A549 (cell line): ENCODE data around the gene ANKRD23. TPM values are rescaled to one million over a fixed set of nuclear protein-coding genes. Genes with fewer than 3 reads are reported as not detected.

Experiments used
- ATAC-seq, 2 experiments: fragments of 200-7000 bp in 1 of 2; fragments of >200 bp in 1 of 2; cut with Nextera tagmentation in 1 of 2; cut with Tn5 transposase in 1 of 2; 3 replicates each; pipeline versions ENCODE4 v1.8.0 to v1.9.1; 2018 to 2020; ENCODE audit warnings: mild to moderate bottlenecking in 1 of 2, moderate library complexity in 1 of 2
- CTCF ChIA-PET: fragments of 300-600 bp; sonication (Branson Sonifier 250); formaldehyde crosslinking; extraction: SDS; loops from one replicate; lab custom pipeline; 2021; ENCODE audit warnings: antibody characterized with exemption, inconsistent platforms; lab: Yijun Ruan, JAX
- POLR2A ChIA-PET: fragments of 350-600 bp; formaldehyde crosslinking; extraction: SDS; loops from one replicate; lab custom pipeline; 2021; ENCODE audit warnings: antibody characterized with exemption, inconsistent platforms; lab: Yijun Ruan, JAX
- DNase-seq, 2 experiments: peaks; one replicate each; pipeline versions ENCODE4 v3.0.0 to v3.0.0-alpha.2; 2011 to 2016; ENCODE audit warnings: low read depth in 1 of 2, low spot score in 1 of 2
- FAIRE-seq: peaks from 2 replicates; lab custom pipeline; 2011; peaks lifted over from hg19 to GRCh38; lab: Jason Lieb, UNC
- H3K27ac ChIP-seq, 2 experiments: fragments of >200 bp; sonication (Bioruptor Twin); formaldehyde crosslinking; 3 replicates each; pipeline ENCODE4 v1.5.1; 2016 to 2017
- H3K4me1 ChIP-seq: fragments of >200 bp; sonication (Bioruptor Twin); formaldehyde crosslinking; 3 replicates; pipeline ENCODE4 v1.6.1; 2016
- H3K4me2 ChIP-seq: fragments of >200 bp; sonication (Bioruptor Twin); formaldehyde crosslinking; 3 replicates; pipeline ENCODE4 v1.6.1; 2016
- H3K4me3 ChIP-seq: fragments of >200 bp; sonication (Bioruptor Twin); formaldehyde crosslinking; 3 replicates; pipeline ENCODE4 v1.5.1; 2016
- H3K9me3 ChIP-seq: fragments of >200 bp; sonication (Bioruptor Twin); formaldehyde crosslinking; 3 replicates; pipeline ENCODE4 v1.6.1; 2016
- ATOH8 ChIP-seq: fragments of 250-450 bp; sonication (Bioruptor Pico); IDR thresholded peaks from 2 replicates; pipeline ENCODE4 v1.5.0; 2020; ENCODE audit warnings: low read depth, mild to moderate bottlenecking, moderate library complexity
- CBX2 ChIP-seq: fragments of 200-600 bp; sonication (generic); IDR thresholded peaks from 2 replicates; pipeline ENCODE4 v1.6.1; 2016; ENCODE audit warnings: low read depth, mild to moderate bottlenecking, borderline replicate concordance
- CBX8 ChIP-seq: fragments of 200-600 bp; sonication (generic); IDR thresholded peaks from 2 replicates; pipeline ENCODE4 v1.6.1; 2016
- CEBPB ChIP-seq, 2 experiments: fragments of >200 bp in 1 of 2; sonication (Bioruptor Twin) in 1 of 2; formaldehyde crosslinking in 1 of 2; IDR thresholded peaks; 2 replicates each; pipeline ENCODE4 v1.6.1; 2012 to 2016
- CTCF ChIP-seq: fragments of >200 bp; sonication (Bioruptor Twin); formaldehyde crosslinking; IDR thresholded peaks from 3 replicates; pipeline ENCODE4 v1.5.1; 2016
- EP300 ChIP-seq, 2 experiments: fragments of >200 bp; sonication (Bioruptor Twin); formaldehyde crosslinking; IDR thresholded peaks; 2 replicates in 1 of 2; 3 replicates in 1 of 2; pipeline ENCODE4 v1.6.1; 2016 to 2017
- ESRRA ChIP-seq: fragments of 150-350 bp; IDR thresholded peaks from 2 replicates; pipeline ENCODE4 v1.6.1; 2014; ENCODE audit warnings: mild to moderate bottlenecking, low read length, borderline replicate concordance
- FOXS1 ChIP-seq: fragments of 250-450 bp; sonication (Bioruptor Pico); IDR thresholded peaks from 2 replicates; pipeline ENCODE4 v1.5.0; 2020; ENCODE audit warnings: mild to moderate bottlenecking, moderate library complexity
- GATA3 ChIP-seq: IDR thresholded peaks from 2 replicates; pipeline ENCODE4 v1.6.1; 2012; ENCODE audit warnings: borderline replicate concordance
- HDAC2 ChIP-seq: fragments of 200-600 bp; sonication (generic); IDR thresholded peaks from 2 replicates; pipeline ENCODE4 v1.6.1; 2016
- HEYL ChIP-seq: fragments of 250-450 bp; sonication (Bioruptor Pico); IDR thresholded peaks from 2 replicates; pipeline ENCODE4 v1.8.0; 2021; ENCODE audit warnings: mild to moderate bottlenecking, moderate library complexity
- HOXB13 ChIP-seq: fragments of 250-450 bp; sonication (Bioruptor Pico); IDR thresholded peaks from 2 replicates; pipeline ENCODE4 v1.5.0; 2020; ENCODE audit warnings: low read depth, mild to moderate bottlenecking, moderate library complexity
- KDM1A ChIP-seq: fragments of 200-600 bp; sonication (generic); IDR thresholded peaks from 2 replicates; pipeline ENCODE4 v1.6.1; 2016; ENCODE audit warnings: low read depth, mild to moderate bottlenecking
- MAFK ChIP-seq: fragments of 450-650 bp; IDR thresholded peaks from 2 replicates; pipeline ENCODE4 v1.6.1; 2014; ENCODE audit not compliant: partially characterized antibody
- MAX ChIP-seq: IDR thresholded peaks from 2 replicates; pipeline ENCODE4 v1.6.1; 2012
- NFE2L2 ChIP-seq: fragments of 150-350 bp; conservative IDR thresholded peaks from 2 replicates; pipeline ENCODE4 v1.6.1; 2014; ENCODE audit warnings: low read length
- NR3C1 ChIP-seq: fragments of >200 bp; sonication (Bioruptor Twin); formaldehyde crosslinking; IDR thresholded peaks from 3 replicates; pipeline ENCODE4 v1.6.1; 2017
- PBX3 ChIP-seq: IDR thresholded peaks from 2 replicates; pipeline ENCODE4 v1.6.1; 2012
- RAD21 ChIP-seq, 2 experiments: fragments of >200 bp in 1 of 2; sonication (Bioruptor Twin) in 1 of 2; formaldehyde crosslinking in 1 of 2; IDR thresholded peaks in 1 of 2; conservative IDR thresholded peaks in 1 of 2; 2 replicates in 1 of 2; 3 replicates in 1 of 2; pipeline ENCODE4 v1.6.1; 2012 to 2018; ENCODE audit warnings: inconsistent platforms in 1 of 2
- RCOR1 ChIP-seq: fragments of 150-350 bp; IDR thresholded peaks from 2 replicates; pipeline ENCODE4 v1.6.1; 2014; ENCODE audit warnings: antibody characterized with exemption, low read length, low read depth
- RFX5 ChIP-seq: fragments of 450-650 bp; IDR thresholded peaks from 2 replicates; pipeline ENCODE4 v1.7.1; 2014; ENCODE audit warnings: antibody characterized with exemption, mild to moderate bottlenecking, moderate library complexity
- RNF2 ChIP-seq: fragments of 200-600 bp; sonication (generic); IDR thresholded peaks from 2 replicates; pipeline ENCODE4 v1.6.1; 2016; ENCODE audit warnings: low read depth, mild to moderate bottlenecking, antibody characterized with exemption, moderate library complexity, borderline replicate concordance
- SMC3 ChIP-seq: fragments of >200 bp; sonication (Bioruptor Twin); formaldehyde crosslinking; IDR thresholded peaks from 3 replicates; pipeline ENCODE4 v1.6.1; 2018; ENCODE audit warnings: inconsistent platforms
- TP53 ChIP-seq: fragments of 250-450 bp; sonication (Bioruptor Pico); IDR thresholded peaks from 2 replicates; pipeline ENCODE4 v1.5.0; 2021; ENCODE audit warnings: mild to moderate bottlenecking, moderate library complexity
- USF2 ChIP-seq: fragments of 450-650 bp; IDR thresholded peaks from 2 replicates; pipeline ENCODE4 v1.6.1; 2014; ENCODE audit warnings: antibody characterized with exemption
- ZC3H11A ChIP-seq: fragments of 450-650 bp; IDR thresholded peaks from 2 replicates; pipeline ENCODE4 v1.6.1; 2014; ENCODE audit warnings: antibody characterized with exemption, mild to moderate bottlenecking
- ZFP36 ChIP-seq: fragments of 450-650 bp; IDR thresholded peaks from 2 replicates; pipeline ENCODE4 v1.6.1; 2014; ENCODE audit warnings: borderline replicate concordance; ENCODE audit not compliant: partially characterized antibody
- ZNF302 ChIP-seq: fragments of 250-450 bp; sonication (Bioruptor Pico); IDR thresholded peaks from 2 replicates; pipeline ENCODE4 v1.9.0; 2021; ENCODE audit warnings: inconsistent platforms, mild to moderate bottlenecking, moderate library complexity
- ZSCAN20 ChIP-seq: fragments of 250-450 bp; sonication (Bioruptor Pico); IDR thresholded peaks from 2 replicates; pipeline ENCODE4 v1.8.0; 2022; ENCODE audit warnings: mild to moderate bottlenecking, moderate library complexity
- WGBS: methylation state at CpG from one replicate; pipeline ENCODE4 v1.1.6; 2017; ENCODE audit errors: missing lambda C conversion rate; 5-methylcytosine and 5-hydroxymethylcytosine counted together
- polyA plus RNA-seq, 4 experiments: library from polyadenylated mRNA; depleted of rRNA in 3 of 4; stranded (reverse); fragments of >200 nt; fragmentation: RNase III in 1 of 4; extraction: RNeasy Plus Mini Kit Qiagen cat#74134 plus additional on column Dnase treatment in 1 of 4; gene quantifications; 2 replicates in 3 of 4; 3 replicates in 1 of 4; pipeline ENCODE4 v1.2.3, GENCODE V29; 2011 to 2017

Gene ANKRD23
- polyA plus RNA-seq, 2 of the 4 experiments (the other 2 are of a cell fraction), result 1.9 to 2.4 TPM

GRCh38 chr2:96838345-96839292 is 5.2 kb downstream of the ANKRD23 start:
- H3K4me3 ChIP-seq, result no peak overlapping the region
- ChIA-PET CTCF (interaction anchor here (0.9 to 2.3 kb wide), 3 partner anchors 19 to 112 kb away, joined by 3 to 7 read pairs (median 5); partner anchors contain the start of gene ANKRD39), POLR2A (no interaction called here)
- H3K27ac ChIP-seq, result no peak overlapping the region
- ATAC-seq, result peak in 1 of 2 experiments; percentile 9; a peak in 2 of 6 replicates
- TF ChIP-seq ZFP36 (no peak), RFX5 (no peak), CEBPB (IDR thresholded peaks at IDR 0.05) (no peak), EP300 (IDR thresholded peaks at IDR 0.05) (no peak), USF2 (no peak), SMC3 (no peak), MAX (no peak), GATA3 (no peak), HOXB13 (CRISPR knock-in tag) (no peak), HDAC2 (no peak), RCOR1 (no peak), ATOH8 (no peak), RNF2 (no peak)
- WGBS, result 96% methylated on average over 23 of the region's 23 CpGs
- peaks cover 1% of the 10 kb centered on the region for H3K4me1 ChIP-seq
- H3K9me3 ChIP-seq, result no peaks in the 10 kb centered on the region
- no peak for FAIRE-seq
- no peak overlapping the region for H3K4me2 ChIP-seq
- DNase-seq, result no peak

GRCh38 chr2:96837575-96837974 is 6.2 kb downstream of the ANKRD23 start:
- no peaks in the 10 kb centered on the region for H3K9me3 ChIP-seq
- POLR2A ChIA-PET, result no interaction called here
- 93% methylated on average over 9 of the region's 9 CpGs for WGBS
- no peak overlapping the region for H3K4me3 ChIP-seq
- CTCF ChIA-PET, result interaction anchor here (1.5 to 2.3 kb wide), 2 partner anchors 20 to 113 kb away, joined by 5 to 7 read pairs; partner anchors contain the start of gene ANKRD39
- H3K27ac ChIP-seq, result no peak overlapping the region
- TF ChIP-seq GATA3 (no peak), NR3C1 (no peak), CBX2 (no peak), PBX3 (no peak), CTCF (no peak), ZNF302 (CRISPR knock-in tag) (no peak), NFE2L2 (no peak), RNF2 (no peak), HEYL (no peak), ZC3H11A (no peak), RAD21 (conservative IDR thresholded peaks at IDR 0.05 in 1 of 2, IDR thresholded peaks at IDR 0.05 in 1 of 2) (no peak), ZSCAN20 (no peak), FOXS1 (CRISPR knock-in tag) (no peak), MAFK (no peak), KDM1A (no peak), CBX8 (no peak), TP53 (CRISPR knock-in tag) (no peak), RFX5 (no peak), ZFP36 (no peak), ESRRA (no peak)
- peaks cover 12% of the 10 kb centered on the region for H3K4me1 ChIP-seq
- H3K4me2 ChIP-seq, result no peak overlapping the region
- ATAC-seq, result no peak
- no peak for DNase-seq
- no peak for FAIRE-seq
